DMS53 (cell line): ENCODE results near the gene SIMC1.
A peak's percentile ranks its signal among the peaks of the same experiment; 100 is the strongest.

Experiments
- DNase-seq: peaks from one replicate; lab custom pipeline; 2025; lab: John Stamatoyannopoulos, UW

The SIMC1 gene

GRCh38 chr5:176317534-176318374 lies 79.5 kb downstream of the SIMC1 start:
- no peak for DNase-seq

- DNase-seq, result peak; percentile 33
Observed at GRCh38 chr5:176319827-176320554, 81.8 kb downstream of the SIMC1 start.

GRCh38 chr5:176320577-176320976 lies 82.4 kb downstream of the SIMC1 start:
- no peak for DNase-seq

GRCh38 chr5:176334031-176334770 lies 96.0 kb downstream of the SIMC1 start:
- DNase-seq, result no peak

GRCh38 chr5:176337913-176338312 lies 99.7 kb downstream of the SIMC1 start:
- DNase-seq, result no peak

- no peak for DNase-seq
Observed at GRCh38 chr5:176339304-176339703, 101.1 kb downstream of the SIMC1 start.

GRCh38 chr5:176341325-176342157 lies 103.3 kb downstream of the SIMC1 start:
- DNase-seq, result no peak

- DNase-seq, result no peak
Observed at GRCh38 chr5:176342158-176342483, 103.9 kb downstream of the SIMC1 start.

- DNase-seq, result no peak
Observed at GRCh38 chr5:176342766-176343458, 104.7 kb downstream of the SIMC1 start.

- DNase-seq, result no peak
Observed at GRCh38 chr5:176350416-176350815, 112.2 kb downstream of the SIMC1 start.

GRCh38 chr5:176352116-176352878 lies 114.1 kb downstream of the SIMC1 start:
- DNase-seq, result no peak

GRCh38 chr5:176353533-176353932 lies 115.3 kb downstream of the SIMC1 start:
- no peak for DNase-seq

- peak; percentile 54 for DNase-seq
Observed at GRCh38 chr5:176355400-176356178, 117.4 kb downstream of the SIMC1 start.

GRCh38 chr5:176356179-176356566 lies 117.9 kb downstream of the SIMC1 start:
- no peak for DNase-seq

GRCh38 chr5:176359658-176360057 lies 121.4 kb downstream of the SIMC1 start:
- peak; percentile 32 for DNase-seq

GRCh38 chr5:176360894-176361436 lies 122.7 kb downstream of the SIMC1 start:
- peak; percentile 59 for DNase-seq

- peak; percentile 96 for DNase-seq
Observed at GRCh38 chr5:176361437-176362232, 123.4 kb downstream of the SIMC1 start, which contains the start of gene KIAA1191. KIAA1191 (minus strand) TSS chr5:176361764; CDS start chr5:176359508, 2,256 bp downstream.

- no peak for DNase-seq
Observed at GRCh38 chr5:176362233-176362490, 123.9 kb downstream of the SIMC1 start.
